GM21619 (cell line): ENCODE results near the gene ERAS.
"Not testable (repeated sequence)": the region's sequence is repeated elsewhere in the genome, so short reads cannot be mapped to it uniquely, and the experiment has no call there.

Experiments
- ATAC-seq: cut with Tn5 transposase; IDR thresholded peaks from one replicate; pipeline ENCODE4 v1.9.1; 2021; ENCODE audit not compliant: unreplicated experiment

ERAS gene

GRCh38 chrX:48794911-48795515 is 31.3 kb upstream of the ERAS start:
- no peak for ATAC-seq

- ATAC-seq: no peak
Measured at GRCh38 chrX:48798318-48798717, 28.0 kb upstream of the ERAS start.

GRCh38 chrX:48800574-48801279 is 25.6 kb upstream of the ERAS start:
- ATAC-seq: no peak

- peak; percentile 85 for ATAC-seq
Measured at GRCh38 chrX:48801280-48802088, 24.8 kb upstream of the ERAS start, which contains the start of gene HDAC6. HDAC6 (plus strand) TSS chrX:48802067; CDS start chrX:48802693, 626 bp downstream.

GRCh38 chrX:48802089-48802904 is 24.0 kb upstream of the ERAS start:
- ATAC-seq: peak; percentile 35

DNA sequence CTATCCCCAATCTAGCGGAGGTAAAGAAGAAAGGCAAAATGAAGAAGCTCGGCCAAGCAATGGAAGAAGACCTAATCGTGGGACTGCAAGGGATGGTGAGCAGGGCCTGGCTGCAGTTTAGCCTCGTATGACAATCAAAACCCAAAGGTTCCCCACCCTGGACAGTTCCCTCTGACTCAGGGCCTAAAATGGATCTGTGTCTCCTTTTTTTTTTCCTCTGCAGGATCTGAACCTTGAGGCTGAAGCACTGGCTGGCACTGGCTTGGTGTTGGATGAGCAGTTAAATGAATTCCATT is 23.5 kb upstream of the ERAS start:
- no peak for ATAC-seq

- ATAC-seq: no peak
Measured at GRCh38 chrX:48806081-48806480, 20.2 kb upstream of the ERAS start.

DNA sequence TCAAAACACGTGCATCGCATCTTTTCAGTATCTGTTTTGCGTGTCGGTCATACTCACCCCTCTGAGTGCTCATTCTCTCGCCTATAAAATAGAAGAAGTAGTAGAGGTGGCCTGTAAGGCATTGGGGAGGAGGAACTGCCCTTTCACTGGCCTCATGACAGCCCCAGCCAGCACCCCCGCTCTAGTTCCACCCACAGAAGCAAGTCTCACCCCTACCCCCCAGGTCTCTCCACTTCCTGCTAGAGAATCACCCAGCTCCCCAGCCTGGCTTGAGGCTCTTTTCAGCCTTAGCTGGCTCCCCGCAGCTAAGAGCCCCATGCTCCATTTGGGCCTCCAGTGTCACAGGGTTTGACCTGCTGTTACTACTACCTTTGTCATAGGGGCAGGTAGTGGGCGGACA is 12.7 kb upstream of the ERAS start:
- no peak for ATAC-seq

GRCh38 chrX:48814722-48815121 is 11.6 kb upstream of the ERAS start:
- ATAC-seq: no peak

- ATAC-seq: no peak
Measured at GRCh38 chrX:48815266-48815665, 11.0 kb upstream of the ERAS start.

DNA sequence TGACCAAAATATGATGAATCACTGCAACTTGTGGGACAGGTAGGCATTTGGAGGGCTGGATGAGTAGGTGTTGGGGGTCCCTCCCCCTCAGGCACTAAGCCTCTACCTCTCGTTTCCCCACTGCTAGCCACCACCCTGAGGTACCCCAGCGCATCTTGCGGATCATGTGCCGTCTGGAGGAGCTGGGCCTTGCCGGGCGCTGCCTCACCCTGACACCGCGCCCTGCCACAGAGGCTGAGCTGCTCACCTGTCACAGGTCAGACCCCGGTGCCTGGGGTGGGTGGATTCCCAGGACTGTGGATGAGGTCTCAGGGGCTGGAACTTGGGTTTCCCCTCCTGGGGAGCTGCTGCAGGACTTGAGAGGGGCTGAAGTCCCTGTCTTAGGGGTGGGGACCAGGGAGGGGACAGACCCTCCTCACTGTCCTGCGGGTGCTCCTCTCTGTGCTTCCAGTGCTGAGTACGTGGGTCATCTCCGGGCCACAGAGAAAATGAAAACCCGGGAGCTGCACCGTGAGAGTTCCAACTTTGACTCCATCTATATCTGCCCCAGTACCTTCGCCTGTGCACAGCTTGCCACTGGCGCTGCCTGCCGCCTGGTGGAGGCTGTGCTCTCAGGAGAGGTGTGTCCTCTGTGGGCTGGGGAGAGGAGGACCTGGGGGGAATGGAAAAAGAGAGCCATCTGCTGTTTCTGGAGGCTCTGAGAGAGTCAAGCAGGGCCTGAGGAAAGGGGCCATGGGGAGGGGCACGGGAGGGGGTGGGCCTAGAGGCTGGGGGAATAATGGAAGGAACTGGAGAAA is 10.1 kb upstream of the ERAS start:
- ATAC-seq: no peak

DNA sequence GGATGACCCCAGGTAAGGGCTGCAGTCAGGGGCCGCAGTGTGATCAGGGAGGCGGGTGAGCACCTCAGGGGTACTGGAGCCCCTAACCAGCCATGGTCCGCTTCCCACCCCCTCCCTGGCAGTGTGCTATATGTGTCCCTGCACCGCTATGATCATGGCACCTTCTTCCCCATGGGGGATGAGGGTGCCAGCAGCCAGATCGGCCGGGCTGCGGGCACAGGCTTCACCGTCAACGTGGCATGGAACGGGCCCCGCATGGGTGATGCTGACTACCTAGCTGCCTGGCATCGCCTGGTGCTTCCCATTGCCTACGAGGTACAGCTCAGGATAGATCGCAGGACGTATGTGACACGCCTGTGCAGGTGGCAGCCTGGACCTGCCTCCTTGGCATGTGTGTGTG is 8.2 kb upstream of the ERAS start:
- no peak for ATAC-seq

DNA sequence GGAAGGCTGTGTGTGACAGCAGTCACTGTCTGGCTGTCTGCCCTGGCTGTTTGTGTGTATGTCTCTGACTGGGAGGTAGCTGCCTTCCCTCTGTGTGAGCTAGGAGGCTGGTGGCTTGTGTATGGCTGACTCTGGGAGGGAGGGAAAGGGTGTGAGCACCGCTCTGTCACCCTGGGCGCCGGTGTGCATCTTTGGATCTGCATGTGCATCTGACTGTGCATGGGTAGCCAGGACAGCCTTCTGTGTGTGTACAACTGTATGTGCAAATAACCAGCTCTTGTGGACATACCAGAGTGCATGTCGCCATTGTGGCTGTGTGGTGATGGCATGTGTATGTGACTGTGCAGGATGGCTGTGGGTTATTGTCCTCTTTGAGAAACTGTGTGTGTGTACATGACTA is 7.4 kb upstream of the ERAS start:
- no peak for ATAC-seq

GRCh38 chrX:48819394-48819793 is 6.9 kb upstream of the ERAS start:
- not testable (repeated sequence) for ATAC-seq

GRCh38 chrX:48823053-48823452 is 3.3 kb upstream of the ERAS start:
- no peak for ATAC-seq

- no peak for ATAC-seq
Measured at GRCh38 chrX:48824066-48824465, 2.2 kb upstream of the ERAS start.

- ATAC-seq: no peak
Measured at GRCh38 chrX:48826876-48827653, 752 bp downstream of the ERAS start.

GRCh38 chrX:48827654-48827968 is 1.3 kb downstream of the ERAS start:
- no peak for ATAC-seq

DNA sequence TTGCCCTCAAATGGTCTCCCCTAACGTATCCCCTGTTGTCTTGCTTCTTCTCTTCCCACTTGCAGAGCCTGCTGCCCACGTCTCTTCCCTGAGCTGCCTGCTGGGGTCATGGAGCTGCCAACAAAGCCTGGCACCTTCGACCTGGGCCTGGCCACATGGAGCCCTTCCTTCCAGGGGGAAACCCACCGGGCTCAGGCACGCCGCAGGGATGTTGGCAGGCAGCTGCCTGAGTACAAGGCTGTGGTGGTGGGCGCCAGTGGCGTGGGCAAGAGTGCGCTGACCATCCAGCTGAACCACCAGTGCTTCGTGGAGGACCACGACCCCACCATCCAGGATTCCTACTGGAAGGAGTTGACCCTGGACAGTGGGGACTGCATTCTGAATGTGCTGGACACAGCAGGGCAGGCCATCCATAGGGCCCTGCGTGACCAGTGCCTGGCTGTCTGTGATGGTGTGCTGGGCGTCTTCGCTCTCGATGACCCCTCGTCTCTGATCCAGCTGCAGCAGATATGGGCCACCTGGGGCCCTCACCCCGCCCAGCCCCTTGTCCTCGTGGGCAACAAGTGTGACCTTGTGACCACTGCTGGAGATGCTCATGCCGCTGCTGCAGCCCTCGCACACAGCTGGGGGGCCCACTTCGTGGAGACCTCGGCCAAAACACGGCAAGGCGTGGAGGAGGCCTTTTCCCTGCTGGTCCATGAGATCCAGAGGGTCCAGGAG is 2.9 kb downstream of the ERAS start:
- ATAC-seq: no peak
